H4 (cell line): ENCODE results near the gene KPNA1. TPM values are rescaled to one million over a fixed set of nuclear protein-coding genes. Genes with fewer than 3 reads are reported as not detected.
A peak's percentile ranks its signal among the peaks of the same experiment; 100 is the strongest.
"Not testable (repeated sequence)": the region's sequence is repeated elsewhere in the genome, so short reads cannot be mapped to it uniquely, and the experiment has no call there.

Experiments used
- DNase-seq: peaks from one replicate; pipeline ENCODE4 v3.0.0-alpha.2; 2015; ENCODE audit warnings: low spot score
- total RNA-seq: library from RNA; depleted of rRNA; stranded (reverse); fragments of >200 nt; shearing (Covaris generic); gene quantifications from 2 replicates; pipeline ENCODE4 v1.2.3, GENCODE V29; 2014

Gene KPNA1
- total RNA-seq, 1 experiment from 2014 or later = 43.5 TPM

GRCh38 chr3:122475316-122475715 lies 39.4 kb downstream of the KPNA1 start:
- DNase-seq = no peak

- no peak for DNase-seq
Measured at GRCh38 chr3:122469659-122470058, 45.1 kb downstream of the KPNA1 start.

- no peak for DNase-seq
Measured at GRCh38 chr3:122468896-122469533, 45.7 kb downstream of the KPNA1 start.

- DNase-seq = no peak
Measured at GRCh38 chr3:122466701-122467240, 48.0 kb downstream of the KPNA1 start.

- DNase-seq = no peak
Measured at GRCh38 chr3:122464659-122465058, 50.1 kb downstream of the KPNA1 start.

- no peak for DNase-seq
Measured at GRCh38 chr3:122462406-122462805, 52.3 kb downstream of the KPNA1 start.

- no peak for DNase-seq
Measured at GRCh38 chr3:122461806-122462205, 52.9 kb downstream of the KPNA1 start.

GRCh38 chr3:122458992-122459391 lies 55.7 kb downstream of the KPNA1 start:
- peak; percentile 39 for DNase-seq

- no peak for DNase-seq
Measured at GRCh38 chr3:122457706-122458105, 57.0 kb downstream of the KPNA1 start.

- DNase-seq = no peak
Measured at GRCh38 chr3:122456074-122456473, 58.7 kb downstream of the KPNA1 start.

GRCh38 chr3:122451371-122451770 lies 63.4 kb downstream of the KPNA1 start:
- no peak for DNase-seq

- DNase-seq = not testable (repeated sequence)
Measured at GRCh38 chr3:122448218-122448617, 66.5 kb downstream of the KPNA1 start.

GRCh38 chr3:122444491-122444887 lies 70.2 kb downstream of the KPNA1 start:
- not testable (repeated sequence) for DNase-seq

GRCh38 chr3:122443762-122444490 lies 70.8 kb downstream of the KPNA1 start:
- not testable (repeated sequence) for DNase-seq

GRCh38 chr3:122443090-122443489 lies 71.6 kb downstream of the KPNA1 start:
- no peak for DNase-seq

- no peak for DNase-seq
Measured at GRCh38 chr3:122435950-122436349, 78.8 kb downstream of the KPNA1 start.

GRCh38 chr3:122430371-122430770 lies 84.4 kb downstream of the KPNA1 start:
- DNase-seq = no peak

GRCh38 chr3:122427857-122428471 lies 86.8 kb downstream of the KPNA1 start:
- no peak for DNase-seq

- no peak for DNase-seq
Measured at GRCh38 chr3:122421836-122422235, 92.9 kb downstream of the KPNA1 start.

GRCh38 chr3:122421101-122421500 lies 93.6 kb downstream of the KPNA1 start:
- no peak for DNase-seq

- no peak for DNase-seq
Measured at GRCh38 chr3:122416966-122417365, 97.8 kb downstream of the KPNA1 start.

GRCh38 chr3:122415762-122416654 lies 98.7 kb downstream of the KPNA1 start, which contains the start of gene WDR5B:
WDR5B (minus strand) TSS chr3:122416062; CDS start chr3:122415528, 534 bp downstream.
- DNase-seq = peak; percentile 98
